CD14-positive monocyte (primary cell): ENCODE measurements around the gene CCDC85C. TPM values are rescaled to one million over a fixed set of nuclear protein-coding genes. Genes with fewer than 3 reads are reported as not detected.

Source experiments
- DNase-seq, 3 donors: peaks; one replicate each; pipeline ENCODE4 v3.0.0-alpha.2; 2011 to 2022
- H2AFZ ChIP-seq: 2 replicates; pipeline ENCODE4 v1.6.0; 2012; ENCODE audit warnings: mild to moderate bottlenecking, low read depth, low read length, inconsistent platforms; ENCODE audit not compliant: insufficient read depth, poor library complexity, severe bottlenecking
- H3K27ac ChIP-seq, 2 donors: 1 replicate in 1 of 2; 2 replicates in 1 of 2; pipeline ENCODE4 v1.5.1; 2012 to 2013; ENCODE audit warnings: low read length in 2 of 2, control low read depth in 1 of 2, inconsistent platforms in 1 of 2, low read depth in 1 of 2, mild to moderate bottlenecking in 1 of 2
- H3K27me3 ChIP-seq, 2 donors: one replicate each; pipeline versions ENCODE4 v1.6.0 to v1.6.1; 2011 to 2013; ENCODE audit warnings: low read length in 2 of 2; ENCODE audit not compliant: control insufficient read depth in 2 of 2, insufficient read depth in 2 of 2
- H3K36me3 ChIP-seq, 2 donors: replicated peaks in 1 of 2; 1 replicate in 1 of 2; 2 replicates in 1 of 2; pipeline versions ENCODE4 v1.5.1 to v1.6.1; 2012 to 2013; ENCODE audit warnings: low read length in 2 of 2, control low read depth in 1 of 2, inconsistent platforms in 1 of 2, mild to moderate bottlenecking in 1 of 2; ENCODE audit not compliant: insufficient read depth in 2 of 2, control insufficient read depth in 1 of 2
- H3K4me1 ChIP-seq, 2 donors: 1 replicate in 1 of 2; 2 replicates in 1 of 2; pipeline versions ENCODE4 v1.5.1 to v1.6.1; 2012 to 2013; ENCODE audit warnings: low read length in 2 of 2, control low read depth in 1 of 2, inconsistent platforms in 1 of 2, mild to moderate bottlenecking in 1 of 2, moderate library complexity in 1 of 2; ENCODE audit not compliant: insufficient read depth in 2 of 2, control insufficient read depth in 1 of 2
- H3K4me2 ChIP-seq: replicated peaks from 2 replicates; pipeline ENCODE3; 2012; ENCODE audit warnings: low read length, moderate library complexity, mild to moderate bottlenecking; ENCODE audit not compliant: poor library complexity, severe bottlenecking; ENCODE audit errors: extremely low read depth
- H3K4me3 ChIP-seq, 3 experiments: fragments of 200-600 bp in 1 of 3; sonication (generic) in 1 of 3; replicated peaks in 1 of 3; 1 replicate in 2 of 3; 2 replicates in 1 of 3; pipeline ENCODE4 v1.5.1; 2011 to 2013; ENCODE audit warnings: low read length in 3 of 3, mild to moderate bottlenecking in 3 of 3, control low read depth in 2 of 3, low read depth in 2 of 3, inconsistent platforms in 1 of 3, moderate library complexity in 1 of 3
- H3K79me2 ChIP-seq: 2 replicates; pipeline ENCODE4 v1.6.0; 2012; ENCODE audit warnings: mild to moderate bottlenecking, control low read depth, inconsistent platforms, low read length, moderate library complexity; ENCODE audit not compliant: insufficient read depth
- H3K9ac ChIP-seq: 2 replicates; pipeline ENCODE4 v1.6.0; 2017; ENCODE audit warnings: low read length, mild to moderate bottlenecking; ENCODE audit not compliant: insufficient read depth, poor library complexity, severe bottlenecking
- H3K9me3 ChIP-seq, 2 donors: replicated peaks in 1 of 2; 1 replicate in 1 of 2; 2 replicates in 1 of 2; pipeline versions ENCODE4 v1.5.1 to v1.6.1; 2012 to 2013; ENCODE audit warnings: low read length in 2 of 2, control low read depth in 1 of 2; ENCODE audit not compliant: control insufficient read depth in 1 of 2, insufficient read depth in 1 of 2
- H4K20me1 ChIP-seq: 2 replicates; pipeline ENCODE4 v1.6.0; 2012; ENCODE audit warnings: mild to moderate bottlenecking, low read length, control low read depth, moderate library complexity; ENCODE audit not compliant: insufficient read depth
- H3K27ac Mint-ChIP-seq, 7 donors: one replicate each; pipeline ENCODE4 v1.8.0; 2020; ENCODE audit warnings: mild to moderate bottlenecking in 7 of 7, mixed read lengths in 7 of 7, moderate library complexity in 6 of 7, inconsistent platforms in 2 of 7
- H3K27me3 Mint-ChIP-seq, 3 donors: one replicate each; pipeline ENCODE4 v1.8.0; 2021 to 2022; ENCODE audit warnings: low read depth in 3 of 3, mild to moderate bottlenecking in 3 of 3, mixed read lengths in 3 of 3, moderate library complexity in 3 of 3, inconsistent platforms in 1 of 3
- H3K36me3 Mint-ChIP-seq, 2 donors: one replicate each; pipeline ENCODE4 v1.8.0; 2020; ENCODE audit warnings: mixed read lengths in 2 of 2, inconsistent platforms in 1 of 2, mild to moderate bottlenecking in 1 of 2
- H3K4me1 Mint-ChIP-seq: one replicate; pipeline ENCODE4 v1.8.0; 2020; ENCODE audit warnings: mild to moderate bottlenecking, mixed read lengths
- H3K4me3 Mint-ChIP-seq, 2 donors: one replicate each; pipeline ENCODE4 v1.8.0; 2020; ENCODE audit warnings: mild to moderate bottlenecking in 2 of 2, mixed read lengths in 2 of 2, moderate library complexity in 1 of 2
- H3K9me3 Mint-ChIP-seq, 7 donors: one replicate each; pipeline ENCODE4 v1.8.0; 2020 to 2022; ENCODE audit warnings: mixed read lengths in 7 of 7, mild to moderate bottlenecking in 6 of 7, moderate library complexity in 6 of 7, inconsistent platforms in 2 of 7
- CTCF ChIP-seq: fragments of 200-600 bp; IDR thresholded peaks from one replicate; pipeline ENCODE4 v1.8.0; 2022; ENCODE audit warnings: antibody characterized with exemption, mild to moderate bottlenecking
- WGBS: methylation state at CpG from one replicate; pipeline ENCODE4 v1.1.5; 2013; ENCODE audit warnings: missing lambda C conversion rate; ENCODE audit not compliant: insufficient coverage; 5-methylcytosine and 5-hydroxymethylcytosine counted together
- intact Hi-C, 2 donors: fragments of 100-400 bp; cut with micrococcal nuclease; formaldehyde crosslinking; loops; one replicate each; pipeline versions ENCODE4 v1.15.0 to v1.15.1; 2023
- polyA plus RNA-seq, 3 donors: library from polyadenylated mRNA; depleted of rRNA in 1 of 3; unstranded in 2 of 3; stranded (reverse) in 1 of 3; fragments of 300-500 nt in 2 of 3; fragments of >200 nt in 1 of 3; fragmentation: Illumina TruSeq in 2 of 3; gene quantifications; 1 replicate in 2 of 3; 2 replicates in 1 of 3; pipeline ENCODE4 v1.2.3, GENCODE V29; 2012 to 2021

Gene CCDC85C
- polyA plus RNA-seq, 3 donors: under 0.01 to 0.03 TPM; not detected in 1

- no peak overlapping the region for H3K4me2 ChIP-seq
- H3K4me3 ChIP-seq: no peak overlapping the region
- no peaks in the 10 kb centered on the region for H3K27me3 ChIP-seq
- no peaks in the 10 kb centered on the region for H3K79me2 ChIP-seq
- no peak overlapping the region for H3K27ac ChIP-seq
- H2AFZ ChIP-seq: no peak overlapping the region
- 92% methylated on average over 18 of the region's 18 CpGs for WGBS
- H3K4me3 Mint-ChIP-seq: no peak overlapping the region
- intact Hi-C loops: no loop called here
- H3K27ac Mint-ChIP-seq: no peak overlapping the region
- TF ChIP-seq CTCF: no peak
- H3K9ac ChIP-seq: no peak overlapping the region
- no peak for DNase-seq
- no peaks in the 10 kb centered on the region for H3K9me3 ChIP-seq
- H4K20me1 ChIP-seq: no peaks in the 10 kb centered on the region
- H3K36me3 ChIP-seq: no peaks in the 10 kb centered on the region
- H3K4me1 ChIP-seq: no peaks in the 10 kb centered on the region
- H3K4me1 Mint-ChIP-seq: no peaks in the 10 kb centered on the region
- peaks cover 6 to 10% (median 8%) of the 10 kb centered on the region in 3 donors for H3K27me3 Mint-ChIP-seq
- H3K9me3 Mint-ChIP-seq: no peaks in the 10 kb centered on the region
- H3K36me3 Mint-ChIP-seq: no peaks in the 10 kb centered on the region
These were observed 16.3 kb downstream of the CCDC85C start for GRCh38 chr14:99587460-99588278.

- H3K27ac ChIP-seq: no peak overlapping the region
- H3K79me2 ChIP-seq: no peaks in the 10 kb centered on the region
- H3K4me3 ChIP-seq: no peak overlapping the region
- no peak overlapping the region for H2AFZ ChIP-seq
- Mint-ChIP-seq H3K27ac (no peak overlapping the region), H3K36me3 (no peaks in the 10 kb centered on the region), H3K27me3 (peaks cover 6 to 7% (median 6%) of the 10 kb centered on the region in 3 donors), H3K4me3 (no peak overlapping the region), H3K4me1 (no peaks in the 10 kb centered on the region), H3K9me3 (no peaks in the 10 kb centered on the region)
- no peak for DNase-seq
- no peaks in the 10 kb centered on the region for H3K27me3 ChIP-seq
- no peak for TF ChIP-seq CTCF
- H3K36me3 ChIP-seq: no peaks in the 10 kb centered on the region
- 86% methylated on average over 5 of the region's 13 CpGs for WGBS
- H4K20me1 ChIP-seq: no peaks in the 10 kb centered on the region
- no peak overlapping the region for H3K4me2 ChIP-seq
- H3K9ac ChIP-seq: no peak overlapping the region
- no peaks in the 10 kb centered on the region for H3K9me3 ChIP-seq
- intact Hi-C loops: no loop called here
- H3K4me1 ChIP-seq: no peaks in the 10 kb centered on the region
These were observed 17.1 kb downstream of the CCDC85C start for GRCh38 chr14:99586761-99587459.
